ENCODE measurements around the gene NHERF2.

NHERF2 gene

DNA sequence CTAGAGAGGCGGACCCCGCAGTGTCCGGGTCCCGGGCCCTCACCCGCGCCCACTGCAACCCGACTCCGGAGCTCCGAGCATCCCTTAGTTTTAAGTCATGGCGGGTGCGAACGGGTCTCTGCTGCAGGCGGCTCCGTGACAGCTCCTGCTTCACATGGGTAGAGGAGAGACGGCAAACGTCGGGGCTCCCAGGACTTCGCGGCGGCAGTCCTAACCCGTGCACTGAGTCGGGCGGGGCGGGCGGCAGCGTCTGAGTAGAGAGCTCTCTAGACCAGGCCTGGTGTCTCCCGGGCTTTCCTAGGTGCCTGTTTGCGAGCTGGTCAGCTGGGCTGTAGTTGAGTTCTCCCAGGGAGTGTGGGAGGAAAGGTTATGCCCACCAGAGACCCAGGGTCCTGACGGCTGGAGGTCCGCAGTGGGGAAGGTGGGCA, 21.4 kb downstream of the NHERF2 start:
- WGBS, 2 donors (ENCODE audit: extremely low coverage in 2 of 2, insufficient read length in 2 of 2, insufficient replicate concordance in 1 of 2), result no CpG with 5 or more reads among the region's 30 CpGs
- H3K4me1 ChIP-seq (ENCODE audit: control insufficient read depth in 2 of 2, insufficient read depth in 1 of 2, low read depth in 1 of 2, low read length in 2 of 2), result peaks cover 8 to 11% of the 10 kb centered on the region in 2 donors
- no peak overlapping the region for H2BK120ac ChIP-seq (ENCODE audit: low read depth, low read length)
- H3K9me3 ChIP-seq (replicated peaks in 1 of 2; ENCODE audit: control insufficient read depth in 2 of 2, insufficient read depth in 1 of 2, low read depth in 1 of 2, low read length in 2 of 2), result no peaks in the 10 kb centered on the region
- no peak for DNase-seq (ENCODE audit: low spot score)
- H2AK5ac ChIP-seq (ENCODE audit: low read depth, low read length), result no peak overlapping the region
- peaks cover 26 to 29% of the 10 kb centered on the region in 2 donors for H3K36me3 ChIP-seq (replicated peaks in 1 of 2; ENCODE audit: control insufficient read depth in 2 of 2, insufficient read depth in 2 of 2, low read length in 2 of 2)
- H2BK15ac ChIP-seq (ENCODE audit: low read length), result no peak overlapping the region
- H3K79me1 ChIP-seq (ENCODE audit: low read depth, low read length), result peaks cover 9% of the 10 kb centered on the region
- H3K27ac ChIP-seq (replicated peaks; ENCODE audit: low read length), result no peak overlapping the region
- no peak overlapping the region for H3K14ac ChIP-seq (ENCODE audit: low read length)
- no peaks in the 10 kb centered on the region for H3K27me3 ChIP-seq (ENCODE audit: control insufficient read depth in 3 of 3, insufficient read depth in 3 of 3, low read depth in 1 of 3, low read length in 3 of 3)
- H3K18ac ChIP-seq (ENCODE audit: low read length), result peak overlapping the region; percentile 72
- H3K4ac ChIP-seq (ENCODE audit: low read length), result no peak overlapping the region
- H3K9ac ChIP-seq (ENCODE audit: low read depth, low read length, poor library complexity), result peak overlapping the region; percentile 88
- H2BK5ac ChIP-seq (ENCODE audit: low read length), result no peak overlapping the region
- H3K4me2 ChIP-seq (ENCODE audit: insufficient read depth, low read length, poor library complexity, severe bottlenecking), result peak overlapping the region; percentile 82
- H2AFZ ChIP-seq (ENCODE audit: low read length), result peak overlapping the region; percentile 95
- no peak overlapping the region for H2BK12ac ChIP-seq (ENCODE audit: low read length)
- H4K8ac ChIP-seq (ENCODE audit: low read depth, low read length), result no peak overlapping the region
- H3K23ac ChIP-seq (ENCODE audit: low read depth, low read length, poor library complexity), result peak overlapping the region; percentile 13
- no peak overlapping the region for H4K91ac ChIP-seq (ENCODE audit: low read depth, low read length, poor library complexity)
- H3K4me3 ChIP-seq (ENCODE audit: low read length in 2 of 2), result peak overlapping the region; percentile 87

DNA sequence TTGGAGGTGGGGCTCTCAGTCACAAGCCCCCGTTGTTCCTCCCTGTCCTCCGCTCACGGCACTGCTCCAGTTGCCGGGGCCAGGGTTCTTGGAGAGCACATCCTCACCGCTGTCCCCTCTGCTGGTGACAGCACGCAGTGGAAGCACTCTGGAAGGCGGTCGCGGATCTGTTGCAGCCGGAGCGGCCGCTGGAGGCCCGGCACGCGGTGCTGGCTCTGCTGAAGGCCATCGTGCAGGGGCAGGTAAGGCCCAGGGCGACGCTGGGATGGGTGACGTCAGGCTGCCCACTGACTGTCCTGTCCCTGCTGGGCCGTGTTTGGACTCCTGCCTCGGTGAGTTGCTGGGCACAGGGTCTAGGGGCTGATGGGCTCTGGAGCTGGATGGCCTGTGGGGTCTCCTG, 26.5 kb downstream of the NHERF2 start:
- Histone ChIP-seq H3K79me1 (ENCODE audit: low read depth, low read length) (peaks cover 2% of the 10 kb centered on the region), H2BK5ac (ENCODE audit: low read length) (no peak overlapping the region), H2BK15ac (ENCODE audit: low read length) (no peak overlapping the region), H3K14ac (ENCODE audit: low read length) (no peak overlapping the region), H3K36me3 (replicated peaks in 1 of 2; ENCODE audit: control insufficient read depth in 2 of 2, insufficient read depth in 2 of 2, low read length in 2 of 2) (peaks cover 41 to 67% of the 10 kb centered on the region in 2 donors), H3K4ac (ENCODE audit: low read length) (no peak overlapping the region), H2BK120ac (ENCODE audit: low read depth, low read length) (no peak overlapping the region), H3K27ac (replicated peaks; ENCODE audit: low read length) (no peak overlapping the region), H3K4me1 (ENCODE audit: control insufficient read depth in 2 of 2, insufficient read depth in 1 of 2, low read depth in 1 of 2, low read length in 2 of 2) (peaks cover 6 to 11% of the 10 kb centered on the region in 2 donors), H3K23ac (ENCODE audit: low read depth, low read length, poor library complexity) (peak overlapping the region; percentile 46), H3K27me3 (ENCODE audit: control insufficient read depth in 3 of 3, insufficient read depth in 3 of 3, low read depth in 1 of 3, low read length in 3 of 3) (no peaks in the 10 kb centered on the region), H2AFZ (ENCODE audit: low read length) (no peak overlapping the region), H3K9me3 (replicated peaks in 1 of 2; ENCODE audit: control insufficient read depth in 2 of 2, insufficient read depth in 1 of 2, low read depth in 1 of 2, low read length in 2 of 2) (no peaks in the 10 kb centered on the region), H3K4me2 (ENCODE audit: insufficient read depth, low read length, poor library complexity, severe bottlenecking) (no peak overlapping the region), H3K4me3 (ENCODE audit: low read length in 2 of 2) (no peak overlapping the region), H4K91ac (ENCODE audit: low read depth, low read length, poor library complexity) (no peak overlapping the region), H2BK12ac (ENCODE audit: low read length) (no peak overlapping the region), H4K8ac (ENCODE audit: low read depth, low read length) (no peak overlapping the region), H3K9ac (ENCODE audit: low read depth, low read length, poor library complexity) (no peak overlapping the region), H3K18ac (ENCODE audit: low read length) (no peak overlapping the region), H2AK5ac (ENCODE audit: low read depth, low read length) (no peak overlapping the region)
- WGBS, 2 donors (ENCODE audit: extremely low coverage in 2 of 2, insufficient read length in 2 of 2, insufficient replicate concordance in 1 of 2), result no CpG with 5 or more reads among the region's 21 CpGs
- no peak for DNase-seq (ENCODE audit: low spot score)

DNA sequence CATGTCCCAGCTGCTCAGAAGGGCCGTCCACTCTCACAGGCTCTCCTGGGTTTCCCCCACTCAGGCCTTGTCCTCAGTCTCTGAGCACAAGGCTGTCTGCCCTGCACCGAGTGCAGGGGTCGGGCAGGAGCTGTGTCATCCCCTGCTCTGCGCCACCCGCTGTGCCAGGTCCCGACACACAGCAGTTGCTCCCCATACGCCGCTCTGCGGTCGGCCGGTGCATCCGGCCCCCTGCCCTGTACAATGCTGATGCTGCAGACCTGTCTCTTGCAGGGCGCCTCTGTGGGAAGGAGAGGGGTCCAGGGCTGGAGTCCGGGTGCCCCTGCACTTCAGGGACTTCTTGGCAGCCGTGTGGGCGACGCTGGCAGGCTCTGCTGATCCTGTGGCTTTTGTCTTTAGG, 27.2 kb downstream of the NHERF2 start:
- Histone ChIP-seq H4K91ac (ENCODE audit: low read depth, low read length, poor library complexity) (no peak overlapping the region), H4K8ac (ENCODE audit: low read depth, low read length) (no peak overlapping the region), H3K4me3 (ENCODE audit: low read length in 2 of 2) (no peak overlapping the region), H2BK15ac (ENCODE audit: low read length) (no peak overlapping the region), H3K14ac (ENCODE audit: low read length) (no peak overlapping the region), H2BK120ac (ENCODE audit: low read depth, low read length) (no peak overlapping the region), H3K4ac (ENCODE audit: low read length) (no peak overlapping the region), H2BK5ac (ENCODE audit: low read length) (no peak overlapping the region), H2BK12ac (ENCODE audit: low read length) (no peak overlapping the region), H3K79me1 (ENCODE audit: low read depth, low read length) (peaks cover 2% of the 10 kb centered on the region), H3K4me2 (ENCODE audit: insufficient read depth, low read length, poor library complexity, severe bottlenecking) (no peak overlapping the region), H3K18ac (ENCODE audit: low read length) (no peak overlapping the region), H3K9me3 (replicated peaks in 1 of 2; ENCODE audit: control insufficient read depth in 2 of 2, insufficient read depth in 1 of 2, low read depth in 1 of 2, low read length in 2 of 2) (no peaks in the 10 kb centered on the region), H3K9ac (ENCODE audit: low read depth, low read length, poor library complexity) (no peak overlapping the region), H2AK5ac (ENCODE audit: low read depth, low read length) (no peak overlapping the region), H3K36me3 (replicated peaks in 1 of 2; ENCODE audit: control insufficient read depth in 2 of 2, insufficient read depth in 2 of 2, low read length in 2 of 2) (peaks cover 41 to 73% of the 10 kb centered on the region in 2 donors), H3K27me3 (ENCODE audit: control insufficient read depth in 3 of 3, insufficient read depth in 3 of 3, low read depth in 1 of 3, low read length in 3 of 3) (no peaks in the 10 kb centered on the region), H3K23ac (ENCODE audit: low read depth, low read length, poor library complexity) (no peak overlapping the region), H3K4me1 (ENCODE audit: control insufficient read depth in 2 of 2, insufficient read depth in 1 of 2, low read depth in 1 of 2, low read length in 2 of 2) (peaks cover under 1 to 11% of the 10 kb centered on the region in 2 donors), H2AFZ (ENCODE audit: low read length) (no peak overlapping the region), H3K27ac (replicated peaks; ENCODE audit: low read length) (no peak overlapping the region)
- WGBS, 2 donors (ENCODE audit: extremely low coverage in 2 of 2, insufficient read length in 2 of 2, insufficient replicate concordance in 1 of 2), result no CpG with 5 or more reads among the region's 17 CpGs
- no peak for DNase-seq (ENCODE audit: low spot score)

DNA sequence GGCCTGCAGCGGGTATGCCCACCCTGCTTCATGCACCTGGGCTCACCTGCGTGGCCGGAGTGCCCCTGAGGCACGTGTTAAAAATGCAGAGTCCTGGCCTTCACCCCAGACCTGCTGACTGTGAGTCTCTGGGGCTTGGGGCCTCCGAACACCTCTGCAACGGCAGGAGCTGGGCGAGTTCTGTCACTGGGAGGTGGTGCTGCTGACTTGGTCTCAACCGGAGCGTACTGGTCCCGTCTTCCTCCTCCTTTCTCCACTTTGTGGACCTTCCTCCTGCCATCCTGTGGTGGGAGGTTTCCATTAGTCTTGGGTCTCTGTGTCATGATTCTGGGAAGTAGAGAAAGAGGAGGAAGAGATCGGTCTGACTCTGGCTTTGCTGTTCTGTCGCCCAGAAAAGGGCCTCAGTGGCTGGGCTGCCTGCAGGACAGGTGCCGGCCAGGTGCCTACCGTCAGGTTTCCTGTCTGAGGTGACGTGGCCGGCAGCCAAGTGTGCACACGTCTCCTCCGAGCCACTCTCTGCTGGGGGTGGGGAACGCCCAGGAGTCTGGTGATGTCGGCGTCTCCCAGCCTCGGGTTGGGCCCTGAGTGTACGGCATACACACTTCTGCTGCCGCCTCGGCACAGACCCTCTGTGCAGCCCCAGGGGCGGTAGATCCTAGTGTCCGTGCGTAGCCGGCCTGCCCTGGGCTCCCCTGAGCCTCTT, 28.0 kb downstream of the NHERF2 start:
- H3K27me3 ChIP-seq (ENCODE audit: control insufficient read depth in 3 of 3, insufficient read depth in 3 of 3, low read depth in 1 of 3, low read length in 3 of 3), result no peaks in the 10 kb centered on the region
- peak overlapping the region; percentile 52 for H3K23ac ChIP-seq (ENCODE audit: low read depth, low read length, poor library complexity)
- H3K4ac ChIP-seq (ENCODE audit: low read length), result no peak overlapping the region
- H3K14ac ChIP-seq (ENCODE audit: low read length), result no peak overlapping the region
- H3K18ac ChIP-seq (ENCODE audit: low read length), result no peak overlapping the region
- no peak overlapping the region for H2BK12ac ChIP-seq (ENCODE audit: low read length)
- H3K4me3 ChIP-seq (ENCODE audit: low read length in 2 of 2), result no peak overlapping the region
- H3K9me3 ChIP-seq (replicated peaks in 1 of 2; ENCODE audit: control insufficient read depth in 2 of 2, insufficient read depth in 1 of 2, low read depth in 1 of 2, low read length in 2 of 2), result no peaks in the 10 kb centered on the region
- H2BK5ac ChIP-seq (ENCODE audit: low read length), result no peak overlapping the region
- H3K4me2 ChIP-seq (ENCODE audit: insufficient read depth, low read length, poor library complexity, severe bottlenecking), result no peak overlapping the region
- H2BK15ac ChIP-seq (ENCODE audit: low read length), result no peak overlapping the region
- H2BK120ac ChIP-seq (ENCODE audit: low read depth, low read length), result no peak overlapping the region
- H3K4me1 ChIP-seq (ENCODE audit: control insufficient read depth in 2 of 2, insufficient read depth in 1 of 2, low read depth in 1 of 2, low read length in 2 of 2), result peaks cover 0 to 11% of the 10 kb centered on the region in 2 donors
- H3K9ac ChIP-seq (ENCODE audit: low read depth, low read length, poor library complexity), result peak overlapping the region; percentile 57
- H4K8ac ChIP-seq (ENCODE audit: low read depth, low read length), result no peak overlapping the region
- H2AFZ ChIP-seq (ENCODE audit: low read length), result no peak overlapping the region
- peaks cover 2% of the 10 kb centered on the region for H3K79me1 ChIP-seq (ENCODE audit: low read depth, low read length)
- no peak overlapping the region for H2AK5ac ChIP-seq (ENCODE audit: low read depth, low read length)
- H3K36me3 ChIP-seq (replicated peaks in 1 of 2; ENCODE audit: control insufficient read depth in 2 of 2, insufficient read depth in 2 of 2, low read length in 2 of 2), result peaks cover 41 to 73% of the 10 kb centered on the region in 2 donors
- H4K91ac ChIP-seq (ENCODE audit: low read depth, low read length, poor library complexity), result no peak overlapping the region
- H3K27ac ChIP-seq (replicated peaks; ENCODE audit: low read length), result no peak overlapping the region
- WGBS, 2 donors (ENCODE audit: extremely low coverage in 2 of 2, insufficient read length in 2 of 2, insufficient replicate concordance in 1 of 2), result no CpG with 5 or more reads among the region's 29 CpGs
- DNase-seq (ENCODE audit: low spot score), result no peak

Measured in neuronal stem cell (in vitro differentiated cells).